Nephron (organoid): ENCODE measurements around the gene KAZN.

Source experiments
- H3K27ac Mint-ChIP-seq, 3 experiments: 2 replicates each; pipeline ENCODE4 v1.8.0; 2020; ENCODE audit warnings: mixed read lengths in 3 of 3, mild to moderate bottlenecking in 2 of 3, moderate library complexity in 1 of 3
- H3K27me3 Mint-ChIP-seq: 2 replicates; pipeline ENCODE4 v1.8.0; 2021; ENCODE audit warnings: low read depth, mild to moderate bottlenecking, moderate library complexity, mixed read lengths
- H3K36me3 Mint-ChIP-seq: 2 replicates; pipeline ENCODE4 v1.8.0; 2020; ENCODE audit warnings: low read depth, mixed read lengths
- H3K4me1 Mint-ChIP-seq: 2 replicates; pipeline ENCODE4 v1.8.0; 2020; ENCODE audit warnings: mixed read lengths
- H3K4me3 Mint-ChIP-seq, 3 experiments: 2 replicates each; pipeline ENCODE4 v1.8.0; 2020; ENCODE audit warnings: mild to moderate bottlenecking in 3 of 3, mixed read lengths in 3 of 3, moderate library complexity in 2 of 3
- H3K9me3 Mint-ChIP-seq: 2 replicates; pipeline ENCODE4 v1.8.0; 2020; ENCODE audit warnings: mixed read lengths
- CTCF ChIP-seq, 3 experiments: fragments of 200-600 bp; sonication (generic); IDR thresholded peaks; one replicate each; pipeline ENCODE4 v1.5.0; 2021; ENCODE audit warnings: antibody characterized with exemption in 3 of 3; ENCODE audit not compliant: unreplicated experiment in 3 of 3

KAZN gene

DNA sequence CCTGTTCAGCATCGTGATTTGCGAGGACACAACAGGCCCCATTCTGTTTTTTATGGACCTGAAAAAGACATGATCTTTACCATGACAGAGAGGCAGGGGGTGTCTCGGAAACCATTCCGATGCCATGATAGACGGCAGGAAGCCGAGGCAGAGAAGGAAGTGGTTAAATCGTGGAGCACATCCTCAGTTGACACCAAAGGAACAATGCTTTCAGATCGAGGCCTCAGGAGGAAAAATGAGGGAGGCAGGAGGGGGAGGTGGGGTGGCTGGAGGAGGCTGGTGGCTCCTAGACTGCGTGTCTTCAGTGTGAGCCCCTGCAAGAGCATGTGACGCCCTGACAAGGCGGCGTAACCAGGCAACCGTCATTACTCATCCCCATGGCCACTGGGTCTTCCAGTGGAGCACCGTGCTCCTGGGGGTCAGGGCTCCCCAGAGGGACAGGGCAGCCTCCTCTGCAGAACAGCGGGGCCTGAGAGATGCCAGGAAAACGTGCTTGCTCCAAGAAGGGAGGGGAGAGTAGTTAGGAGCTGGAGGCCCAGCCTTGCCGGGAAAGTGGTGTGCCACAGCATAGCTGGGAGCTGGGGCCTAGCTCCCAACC is 382.2 kb downstream of the KAZN start:
- Mint-ChIP-seq H3K4me3 (no peak overlapping the region), H3K27ac (peak overlapping the region; percentile 9 to 62 (median 29)), H3K27me3 (no peaks in the 10 kb centered on the region), H3K9me3 (no peaks in the 10 kb centered on the region), H3K4me1 (peaks cover 9% of the 10 kb centered on the region), H3K36me3 (peaks cover 4% of the 10 kb centered on the region)
- no peak for TF ChIP-seq CTCF (IDR thresholded peaks at IDR 0.05; ENCODE audit: unreplicated experiment in 3 of 3)

GRCh38 chr1:14982029-14982428 is 383.5 kb downstream of the KAZN start:
- TF ChIP-seq CTCF (IDR thresholded peaks at IDR 0.05; ENCODE audit: unreplicated experiment in 3 of 3): no peak
- Mint-ChIP-seq H3K27me3 (no peaks in the 10 kb centered on the region), H3K9me3 (no peaks in the 10 kb centered on the region), H3K4me3 (no peak overlapping the region), H3K4me1 (peaks cover 13% of the 10 kb centered on the region), H3K27ac (no peak overlapping the region), H3K36me3 (peaks cover 4% of the 10 kb centered on the region)

DNA sequence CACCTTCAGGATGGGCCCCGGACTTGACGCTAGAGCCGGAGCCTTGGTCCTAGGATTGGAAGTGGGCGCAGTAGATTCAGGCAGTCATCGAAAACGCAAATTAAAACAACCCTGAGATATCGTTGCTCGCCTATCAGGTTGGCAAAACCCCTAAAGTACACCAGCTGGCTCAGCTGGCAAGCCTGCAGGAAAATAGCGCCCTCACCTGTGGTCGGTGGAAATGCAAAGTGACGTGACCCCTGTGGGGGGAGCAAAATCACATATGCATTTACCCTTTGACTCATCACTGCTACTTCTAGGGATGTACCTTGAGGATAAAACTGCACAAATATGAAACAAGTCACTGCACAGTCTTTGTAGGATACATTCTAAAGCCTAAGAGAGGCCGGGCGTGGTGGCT is 384.8 kb downstream of the KAZN start:
- Mint-ChIP-seq H3K36me3 (no peaks in the 10 kb centered on the region), H3K4me1 (peaks cover 21% of the 10 kb centered on the region), H3K27me3 (no peaks in the 10 kb centered on the region), H3K27ac (no peak overlapping the region), H3K4me3 (no peak overlapping the region), H3K9me3 (no peaks in the 10 kb centered on the region)
- TF ChIP-seq CTCF (IDR thresholded peaks at IDR 0.05; ENCODE audit: unreplicated experiment in 3 of 3): no peak

- no peak overlapping the region for H3K4me3 Mint-ChIP-seq
- TF ChIP-seq CTCF (IDR thresholded peaks at IDR 0.05; ENCODE audit: unreplicated experiment in 3 of 3): no peak
- peaks cover 3% of the 10 kb centered on the region for H3K36me3 Mint-ChIP-seq
- H3K4me1 Mint-ChIP-seq: peaks cover 15% of the 10 kb centered on the region
- no peaks in the 10 kb centered on the region for H3K9me3 Mint-ChIP-seq
- H3K27me3 Mint-ChIP-seq: no peaks in the 10 kb centered on the region
- no peak overlapping the region for H3K27ac Mint-ChIP-seq
Observed at GRCh38 chr1:14986168-14986567, 387.7 kb downstream of the KAZN start.

DNA sequence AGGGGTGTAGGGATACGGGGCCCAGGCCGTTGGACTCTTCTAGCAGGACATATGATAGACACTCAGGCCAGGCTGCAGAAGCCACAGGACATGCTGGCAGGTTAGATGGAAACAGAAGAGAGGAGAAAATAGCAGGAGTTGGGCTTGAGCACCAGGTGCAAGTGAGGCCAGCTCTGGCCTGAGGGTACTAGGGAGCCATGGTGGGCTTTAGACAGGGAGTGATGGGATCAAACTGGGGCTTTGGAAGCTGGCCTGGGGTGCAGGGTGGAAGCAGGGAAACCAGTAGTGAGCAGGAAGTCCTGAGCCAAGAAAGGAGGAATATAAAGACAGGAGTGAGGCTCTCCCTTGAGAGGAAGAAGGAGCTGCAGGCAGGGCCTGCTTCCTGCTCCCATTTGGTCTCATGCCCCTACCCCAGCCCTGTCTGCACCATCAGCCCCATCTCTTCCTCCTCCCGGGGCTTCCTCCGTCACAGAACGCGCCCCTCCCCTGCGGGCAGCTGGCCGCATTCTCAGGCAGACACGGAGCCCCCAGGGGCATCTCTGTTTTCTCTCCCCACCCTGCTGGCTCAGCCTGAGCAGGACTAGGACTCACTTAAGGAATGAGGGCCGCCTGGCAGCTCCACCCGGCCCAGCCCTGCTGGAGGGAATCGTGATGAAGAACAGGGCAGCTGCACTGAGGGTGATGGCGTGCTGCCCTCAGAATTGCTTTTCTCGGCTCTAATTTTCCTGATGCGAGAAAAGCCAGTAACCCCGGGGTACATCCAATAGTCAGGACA is 389.5 kb downstream of the KAZN start:
- no peak overlapping the region for H3K4me3 Mint-ChIP-seq
- peak overlapping the region; percentile 8 to 46 (median 28) for H3K27ac Mint-ChIP-seq
- H3K4me1 Mint-ChIP-seq: peaks cover 15% of the 10 kb centered on the region
- no peaks in the 10 kb centered on the region for H3K9me3 Mint-ChIP-seq
- peaks cover 3% of the 10 kb centered on the region for H3K36me3 Mint-ChIP-seq
- H3K27me3 Mint-ChIP-seq: no peaks in the 10 kb centered on the region
- no peak for TF ChIP-seq CTCF (IDR thresholded peaks at IDR 0.05; ENCODE audit: unreplicated experiment in 3 of 3)

- Mint-ChIP-seq H3K4me3 (no peak overlapping the region), H3K9me3 (no peaks in the 10 kb centered on the region), H3K27ac (peak overlapping the region in 2 of 3 experiments; percentile 8 to 28), H3K4me1 (peaks cover 15% of the 10 kb centered on the region), H3K36me3 (peaks cover 3% of the 10 kb centered on the region), H3K27me3 (no peaks in the 10 kb centered on the region)
- no peak for TF ChIP-seq CTCF (IDR thresholded peaks at IDR 0.05; ENCODE audit: unreplicated experiment in 3 of 3)
Observed at GRCh38 chr1:14988636-14989035, 390.2 kb downstream of the KAZN start.
